Measurements from ENCODE around the gene NSUN3. TPM values are rescaled to one million over a fixed set of nuclear protein-coding genes. Genes with fewer than 3 reads are reported as not detected.
A peak's percentile ranks its signal among the peaks of the same experiment; 100 is the strongest.

The NSUN3 gene
- total and polyA plus RNA-seq, 4 donors, result 8.5 to 33.8 (median 13.5) TPM

GRCh38 chr3:94146455-94146854, 83.6 kb downstream of the NSUN3 start:
- Histone ChIP-seq H3K9me3 (ENCODE audit: control insufficient read depth, insufficient read depth, low read length) (no peaks in the 10 kb centered on the region), H3K27ac (ENCODE audit: low read depth, low read length) (no peak overlapping the region), H3K27me3 (ENCODE audit: control insufficient read depth, insufficient read depth, low read length) (no peaks in the 10 kb centered on the region), H3K36me3 (ENCODE audit: control insufficient read depth, insufficient read depth, low read length) (no peaks in the 10 kb centered on the region), H3K4me1 (ENCODE audit: control insufficient read depth, insufficient read depth, low read length) (no peaks in the 10 kb centered on the region), H3K4me3 (ENCODE audit: low read depth, low read length) (no peak overlapping the region)
- WGBS (ENCODE audit: insufficient coverage), result 63% methylated on average over 1 of the region's 4 CpGs
- DNase-seq (ENCODE audit: low read depth in 4 of 6, low spot score in 6 of 6), result peak in 1 of 6 donors; percentile 64

GRCh38 chr3:94147012-94147411, 84.2 kb downstream of the NSUN3 start:
- Histone ChIP-seq H3K27ac (ENCODE audit: low read depth, low read length) (no peak overlapping the region), H3K36me3 (ENCODE audit: control insufficient read depth, insufficient read depth, low read length) (no peaks in the 10 kb centered on the region), H3K4me3 (ENCODE audit: low read depth, low read length) (no peak overlapping the region), H3K4me1 (ENCODE audit: control insufficient read depth, insufficient read depth, low read length) (no peaks in the 10 kb centered on the region), H3K9me3 (ENCODE audit: control insufficient read depth, insufficient read depth, low read length) (no peaks in the 10 kb centered on the region), H3K27me3 (ENCODE audit: control insufficient read depth, insufficient read depth, low read length) (no peaks in the 10 kb centered on the region)
- DNase-seq (ENCODE audit: low read depth in 4 of 6, low spot score in 6 of 6), result peak in 1 of 6 donors; percentile 70
- 69% methylated on average over 2 of the region's 3 CpGs for WGBS (ENCODE audit: insufficient coverage)

GRCh38 chr3:94150113-94150512, 87.3 kb downstream of the NSUN3 start:
- no peaks in the 10 kb centered on the region for H3K9me3 ChIP-seq (ENCODE audit: control insufficient read depth, insufficient read depth, low read length)
- no peaks in the 10 kb centered on the region for H3K27me3 ChIP-seq (ENCODE audit: control insufficient read depth, insufficient read depth, low read length)
- H3K27ac ChIP-seq (ENCODE audit: low read depth, low read length), result no peak overlapping the region
- H3K36me3 ChIP-seq (ENCODE audit: control insufficient read depth, insufficient read depth, low read length), result no peaks in the 10 kb centered on the region
- no peak for DNase-seq (ENCODE audit: low read depth in 4 of 6, low spot score in 6 of 6)
- no peaks in the 10 kb centered on the region for H3K4me1 ChIP-seq (ENCODE audit: control insufficient read depth, insufficient read depth, low read length)
- no peak overlapping the region for H3K4me3 ChIP-seq (ENCODE audit: low read depth, low read length)
- no CpG with 5 or more reads among the region's 2 CpGs for WGBS (ENCODE audit: insufficient coverage)

GRCh38 chr3:94156626-94157025, 93.8 kb downstream of the NSUN3 start:
- Histone ChIP-seq H3K27ac (ENCODE audit: low read depth, low read length) (no peak overlapping the region), H3K36me3 (ENCODE audit: control insufficient read depth, insufficient read depth, low read length) (no peaks in the 10 kb centered on the region), H3K9me3 (ENCODE audit: control insufficient read depth, insufficient read depth, low read length) (no peaks in the 10 kb centered on the region), H3K27me3 (ENCODE audit: control insufficient read depth, insufficient read depth, low read length) (no peaks in the 10 kb centered on the region), H3K4me3 (ENCODE audit: low read depth, low read length) (no peak overlapping the region), H3K4me1 (ENCODE audit: control insufficient read depth, insufficient read depth, low read length) (no peaks in the 10 kb centered on the region)
- no CpG with 5 or more reads among the region's 1 CpG for WGBS (ENCODE audit: insufficient coverage)
- DNase-seq (ENCODE audit: low read depth in 4 of 6, low spot score in 6 of 6), result peak in 1 of 6 donors; percentile 77

GRCh38 chr3:94158512-94158911, 95.7 kb downstream of the NSUN3 start:
- Histone ChIP-seq H3K9me3 (ENCODE audit: control insufficient read depth, insufficient read depth, low read length) (no peaks in the 10 kb centered on the region), H3K27me3 (ENCODE audit: control insufficient read depth, insufficient read depth, low read length) (no peaks in the 10 kb centered on the region), H3K36me3 (ENCODE audit: control insufficient read depth, insufficient read depth, low read length) (no peaks in the 10 kb centered on the region), H3K4me3 (ENCODE audit: low read depth, low read length) (no peak overlapping the region), H3K4me1 (ENCODE audit: control insufficient read depth, insufficient read depth, low read length) (no peaks in the 10 kb centered on the region), H3K27ac (ENCODE audit: low read depth, low read length) (no peak overlapping the region)
- no CpG with 5 or more reads among the region's 4 CpGs for WGBS (ENCODE audit: insufficient coverage)
- DNase-seq (ENCODE audit: low read depth in 4 of 6, low spot score in 6 of 6), result peak in 1 of 6 donors; percentile 68

GRCh38 chr3:94159062-94159828, 96.4 kb downstream of the NSUN3 start:
- peak in 2 of 6 donors; percentile 83 to 86 for DNase-seq (ENCODE audit: low read depth in 4 of 6, low spot score in 6 of 6)
- no peaks in the 10 kb centered on the region for H3K4me1 ChIP-seq (ENCODE audit: control insufficient read depth, insufficient read depth, low read length)
- no peak overlapping the region for H3K27ac ChIP-seq (ENCODE audit: low read depth, low read length)
- H3K36me3 ChIP-seq (ENCODE audit: control insufficient read depth, insufficient read depth, low read length), result no peaks in the 10 kb centered on the region
- H3K4me3 ChIP-seq (ENCODE audit: low read depth, low read length), result no peak overlapping the region
- no peaks in the 10 kb centered on the region for H3K9me3 ChIP-seq (ENCODE audit: control insufficient read depth, insufficient read depth, low read length)
- H3K27me3 ChIP-seq (ENCODE audit: control insufficient read depth, insufficient read depth, low read length), result no peaks in the 10 kb centered on the region
- WGBS (ENCODE audit: insufficient coverage), result no CpG with 5 or more reads among the region's 9 CpGs

- no peaks in the 10 kb centered on the region for H3K4me1 ChIP-seq (ENCODE audit: control insufficient read depth, insufficient read depth, low read length)
- H3K27me3 ChIP-seq (ENCODE audit: control insufficient read depth, insufficient read depth, low read length), result no peaks in the 10 kb centered on the region
- DNase-seq (ENCODE audit: low read depth in 4 of 6, low spot score in 6 of 6), result no peak
- H3K36me3 ChIP-seq (ENCODE audit: control insufficient read depth, insufficient read depth, low read length), result no peaks in the 10 kb centered on the region
- H3K27ac ChIP-seq (ENCODE audit: low read depth, low read length), result no peak overlapping the region
- no peaks in the 10 kb centered on the region for H3K9me3 ChIP-seq (ENCODE audit: control insufficient read depth, insufficient read depth, low read length)
- no peak overlapping the region for H3K4me3 ChIP-seq (ENCODE audit: low read depth, low read length)
- 89% methylated on average over 3 of the region's 3 CpGs for WGBS (ENCODE audit: insufficient coverage)
These were observed 99.8 kb downstream of the NSUN3 start for GRCh38 chr3:94162700-94163099.

- no CpG with 5 or more reads among the region's 2 CpGs for WGBS (ENCODE audit: insufficient coverage)
- no peaks in the 10 kb centered on the region for H3K9me3 ChIP-seq (ENCODE audit: control insufficient read depth, insufficient read depth, low read length)
- no peaks in the 10 kb centered on the region for H3K4me1 ChIP-seq (ENCODE audit: control insufficient read depth, insufficient read depth, low read length)
- no peak for DNase-seq (ENCODE audit: low read depth in 4 of 6, low spot score in 6 of 6)
- no peak overlapping the region for H3K4me3 ChIP-seq (ENCODE audit: low read depth, low read length)
- H3K36me3 ChIP-seq (ENCODE audit: control insufficient read depth, insufficient read depth, low read length), result no peaks in the 10 kb centered on the region
- H3K27ac ChIP-seq (ENCODE audit: low read depth, low read length), result no peak overlapping the region
- no peaks in the 10 kb centered on the region for H3K27me3 ChIP-seq (ENCODE audit: control insufficient read depth, insufficient read depth, low read length)
These were observed 104.5 kb downstream of the NSUN3 start for GRCh38 chr3:94167346-94167745.

GRCh38 chr3:94167796-94168195, 104.9 kb downstream of the NSUN3 start:
- Histone ChIP-seq H3K9me3 (ENCODE audit: control insufficient read depth, insufficient read depth, low read length) (no peaks in the 10 kb centered on the region), H3K36me3 (ENCODE audit: control insufficient read depth, insufficient read depth, low read length) (no peaks in the 10 kb centered on the region), H3K27me3 (ENCODE audit: control insufficient read depth, insufficient read depth, low read length) (no peaks in the 10 kb centered on the region), H3K27ac (ENCODE audit: low read depth, low read length) (no peak overlapping the region), H3K4me3 (ENCODE audit: low read depth, low read length) (no peak overlapping the region), H3K4me1 (ENCODE audit: control insufficient read depth, insufficient read depth, low read length) (no peaks in the 10 kb centered on the region)
- 24% methylated on average over 5 of the region's 6 CpGs for WGBS (ENCODE audit: insufficient coverage)
- DNase-seq (ENCODE audit: low read depth in 4 of 6, low spot score in 6 of 6), result peak; percentile 17 to 79 (median 28)

GRCh38 chr3:94171954-94172353, 109.1 kb downstream of the NSUN3 start:
- Histone ChIP-seq H3K9me3 (ENCODE audit: control insufficient read depth, insufficient read depth, low read length) (no peaks in the 10 kb centered on the region), H3K27ac (ENCODE audit: low read depth, low read length) (no peak overlapping the region), H3K4me3 (ENCODE audit: low read depth, low read length) (no peak overlapping the region), H3K4me1 (ENCODE audit: control insufficient read depth, insufficient read depth, low read length) (no peaks in the 10 kb centered on the region), H3K27me3 (ENCODE audit: control insufficient read depth, insufficient read depth, low read length) (no peaks in the 10 kb centered on the region), H3K36me3 (ENCODE audit: control insufficient read depth, insufficient read depth, low read length) (no peaks in the 10 kb centered on the region)
- DNase-seq (ENCODE audit: low read depth in 4 of 6, low spot score in 6 of 6), result no peak

All from spinal cord (tissue), 10 donors.